Muscle of leg (tissue), 11 donors: ENCODE data around the gene IGF2BP2. TPM values are rescaled to one million over a fixed set of nuclear protein-coding genes. Genes with fewer than 3 reads are reported as not detected.

Experiments used
- DNase-seq: peaks from one replicate; pipeline ENCODE4 v3.0.0; 2013
- H3K27ac ChIP-seq: one replicate; pipeline ENCODE4 v1.5.1; 2013; ENCODE audit warnings: mild to moderate bottlenecking, low read length, control low read depth
- H3K27me3 ChIP-seq: one replicate; pipeline ENCODE4 v1.6.1; 2013; ENCODE audit warnings: low read length; ENCODE audit not compliant: control insufficient read depth, insufficient read depth
- H3K36me3 ChIP-seq: one replicate; pipeline ENCODE4 v1.6.1; 2013; ENCODE audit warnings: low read length; ENCODE audit not compliant: control insufficient read depth, insufficient read depth
- H3K4me1 ChIP-seq: one replicate; pipeline ENCODE4 v1.6.1; 2013; ENCODE audit warnings: low read length; ENCODE audit not compliant: control insufficient read depth, insufficient read depth
- H3K4me3 ChIP-seq: one replicate; pipeline ENCODE4 v1.5.1; 2013; ENCODE audit warnings: low read length, control low read depth
- H3K9me3 ChIP-seq: replicated peaks from 2 replicates; pipeline ENCODE4 v1.6.1; 2013; ENCODE audit warnings: low read depth, low read length; ENCODE audit not compliant: control insufficient read depth
- WGBS: methylation state at CpG from one replicate; pipeline ENCODE4 v1.1.5; 2013; ENCODE audit warnings: missing lambda C conversion rate; ENCODE audit not compliant: insufficient coverage; 5-methylcytosine and 5-hydroxymethylcytosine counted together
- polyA plus RNA-seq, 8 donors: library from polyadenylated mRNA; unstranded; fragments of 120-200 nt; gene quantifications; one replicate each; pipeline versions ENCODE4 v1.2.1 to v1.2.3, GENCODE V29; 2013; ENCODE audit warnings: inconsistent platforms in 1 of 8, low replicate concordance in 1 of 8; ENCODE audit not compliant: insufficient read length in 8 of 8, insufficient read depth in 1 of 8
- total RNA-seq: library from RNA; stranded (reverse); fragments of 120-200 nt; gene quantifications from one replicate; pipeline ENCODE4 v1.2.4, GENCODE V29; 2013

The IGF2BP2 gene
- total and polyA plus RNA-seq, 9 donors: 32.6 to 59.5 (median 46.1) TPM

- Histone ChIP-seq H3K4me3 (no peak overlapping the region), H3K9me3 (no peaks in the 10 kb centered on the region), H3K36me3 (no peaks in the 10 kb centered on the region), H3K27ac (no peak overlapping the region), H3K4me1 (peaks cover 18% of the 10 kb centered on the region), H3K27me3 (no peaks in the 10 kb centered on the region)
- WGBS: 87% methylated on average over 3 of the region's 3 CpGs
- no peak for DNase-seq
These were observed 57.7 kb downstream of the IGF2BP2 start for GRCh38 chr3:185767002-185767688.

- Histone ChIP-seq H3K27ac (no peak overlapping the region), H3K9me3 (no peaks in the 10 kb centered on the region), H3K27me3 (no peaks in the 10 kb centered on the region), H3K36me3 (no peaks in the 10 kb centered on the region), H3K4me3 (no peak overlapping the region), H3K4me1 (peaks cover 22% of the 10 kb centered on the region)
- DNase-seq: no peak
- WGBS: 100% methylated on average over 2 of the region's 5 CpGs
These were observed 58.4 kb downstream of the IGF2BP2 start for GRCh38 chr3:185766329-185767001.

GRCh38 chr3:185764980-185765370, 59.9 kb downstream of the IGF2BP2 start:
- Histone ChIP-seq H3K9me3 (no peaks in the 10 kb centered on the region), H3K27ac (peak overlapping the region; percentile 71), H3K27me3 (no peaks in the 10 kb centered on the region), H3K36me3 (no peaks in the 10 kb centered on the region), H3K4me3 (no peak overlapping the region), H3K4me1 (peaks cover 30% of the 10 kb centered on the region)
- no CpG with 5 or more reads among the region's 3 CpGs for WGBS
- DNase-seq: peak; percentile 82

GRCh38 chr3:185764163-185764979, 60.5 kb downstream of the IGF2BP2 start:
- H3K27ac ChIP-seq: peak overlapping the region; percentile 71
- no peaks in the 10 kb centered on the region for H3K27me3 ChIP-seq
- peaks cover 33% of the 10 kb centered on the region for H3K4me1 ChIP-seq
- 21% methylated on average over 2 of the region's 6 CpGs for whole genome bisulfite sequencing
- DNase-seq: peak; percentile 42
- no peaks in the 10 kb centered on the region for H3K36me3 ChIP-seq
- no peaks in the 10 kb centered on the region for H3K9me3 ChIP-seq
- no peak overlapping the region for H3K4me3 ChIP-seq

DNA sequence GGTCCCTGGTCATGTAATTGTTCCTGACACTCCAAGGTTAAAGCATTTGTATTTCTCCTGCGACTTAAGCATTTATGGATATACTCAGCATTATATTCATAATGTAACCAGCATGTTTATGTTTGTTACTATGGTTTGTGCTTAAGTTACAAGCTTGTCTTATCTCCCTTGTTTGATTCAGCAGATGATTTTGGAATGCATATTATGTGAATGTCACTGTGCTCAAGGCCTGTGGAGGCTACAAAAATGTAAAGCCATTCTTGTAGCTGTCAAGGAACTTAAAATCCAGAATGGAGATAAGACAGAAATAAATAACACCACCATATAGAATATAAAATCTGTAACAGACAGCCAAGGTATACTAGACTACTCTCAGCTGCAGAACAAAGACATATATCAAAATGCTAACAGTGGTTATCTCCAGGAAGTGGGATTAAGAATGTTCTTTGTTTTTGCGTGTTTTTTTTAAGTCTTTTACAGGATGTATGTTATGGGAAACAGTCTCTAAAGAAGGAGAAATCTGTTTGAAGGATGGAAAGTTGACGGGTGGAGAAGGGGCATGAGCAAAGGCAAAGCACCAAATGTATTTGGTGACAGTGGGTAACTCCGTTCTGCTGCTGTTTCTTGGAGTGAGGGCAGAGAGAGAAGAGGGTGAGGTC, 61.4 kb downstream of the IGF2BP2 start:
- Histone ChIP-seq H3K9me3 (no peaks in the 10 kb centered on the region), H3K27me3 (no peaks in the 10 kb centered on the region), H3K27ac (peak overlapping the region; percentile 5), H3K4me3 (no peak overlapping the region), H3K4me1 (peaks cover 33% of the 10 kb centered on the region), H3K36me3 (no peaks in the 10 kb centered on the region)
- no peak for DNase-seq
- WGBS: 43% methylated on average over 3 of the region's 4 CpGs

GRCh38 chr3:185760550-185760949, 64.3 kb downstream of the IGF2BP2 start:
- Histone ChIP-seq H3K27me3 (no peaks in the 10 kb centered on the region), H3K27ac (peak overlapping the region; percentile 83), H3K9me3 (peaks cover 2% of the 10 kb centered on the region), H3K4me3 (peak overlapping the region; percentile 34), H3K4me1 (peaks cover 39% of the 10 kb centered on the region), H3K36me3 (peaks cover 7% of the 10 kb centered on the region)
- 60% methylated on average over 1 of the region's 5 CpGs for WGBS
- DNase-seq: peak; percentile 63

DNA sequence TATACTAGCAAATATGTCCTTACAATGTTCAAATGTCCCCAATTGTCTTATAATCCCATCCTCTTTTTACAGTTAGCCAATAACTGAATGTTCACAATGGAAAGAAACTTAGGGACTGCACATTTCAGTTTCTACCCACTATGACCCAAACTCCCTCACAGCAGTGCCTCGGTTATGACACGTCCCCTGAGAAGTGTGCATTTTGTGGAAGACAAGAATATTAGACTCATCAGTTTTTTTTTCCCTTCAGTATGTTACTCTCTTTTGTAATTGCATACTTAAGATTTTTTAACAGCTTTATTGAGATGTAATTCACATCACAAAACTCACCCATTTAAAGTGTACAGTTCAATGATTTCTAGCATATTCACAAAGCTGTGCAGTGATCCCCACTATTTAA, 64.8 kb downstream of the IGF2BP2 start:
- Histone ChIP-seq H3K4me1 (peaks cover 34% of the 10 kb centered on the region), H3K9me3 (peaks cover 5% of the 10 kb centered on the region), H3K36me3 (peaks cover 10% of the 10 kb centered on the region), H3K4me3 (no peak overlapping the region), H3K27me3 (no peaks in the 10 kb centered on the region), H3K27ac (peak overlapping the region; percentile 83)
- DNase-seq: no peak
- no CpG with 5 or more reads among the region's 2 CpGs for WGBS

GRCh38 chr3:185759512-185759911, 65.3 kb downstream of the IGF2BP2 start:
- H3K4me3 ChIP-seq: no peak overlapping the region
- H3K9me3 ChIP-seq: peaks cover 6% of the 10 kb centered on the region
- peaks cover 28% of the 10 kb centered on the region for H3K4me1 ChIP-seq
- H3K36me3 ChIP-seq: peaks cover 10% of the 10 kb centered on the region
- DNase-seq: peak; percentile 59
- WGBS: 60% methylated on average over 2 of the region's 6 CpGs
- H3K27me3 ChIP-seq: no peaks in the 10 kb centered on the region
- peak overlapping the region; percentile 50 for H3K27ac ChIP-seq

- WGBS: no CpG with 5 or more reads among the region's 1 CpG
- Histone ChIP-seq H3K9me3 (peaks cover 6% of the 10 kb centered on the region), H3K4me1 (peaks cover 24% of the 10 kb centered on the region), H3K27me3 (no peaks in the 10 kb centered on the region), H3K36me3 (peaks cover 10% of the 10 kb centered on the region), H3K4me3 (no peak overlapping the region), H3K27ac (peak overlapping the region; percentile 52)
- DNase-seq: no peak
These were observed 65.9 kb downstream of the IGF2BP2 start for GRCh38 chr3:185758912-185759311.
